NCI-H2081 treated with DMSO at 0.1 percent for 48 hours (cell line): Measurements from ENCODE around the gene WNT9A.

ENCODE experiments used
- DNase-seq: peaks from one replicate; lab custom pipeline; 2025; lab: John Stamatoyannopoulos, UW

The WNT9A gene

DNA sequence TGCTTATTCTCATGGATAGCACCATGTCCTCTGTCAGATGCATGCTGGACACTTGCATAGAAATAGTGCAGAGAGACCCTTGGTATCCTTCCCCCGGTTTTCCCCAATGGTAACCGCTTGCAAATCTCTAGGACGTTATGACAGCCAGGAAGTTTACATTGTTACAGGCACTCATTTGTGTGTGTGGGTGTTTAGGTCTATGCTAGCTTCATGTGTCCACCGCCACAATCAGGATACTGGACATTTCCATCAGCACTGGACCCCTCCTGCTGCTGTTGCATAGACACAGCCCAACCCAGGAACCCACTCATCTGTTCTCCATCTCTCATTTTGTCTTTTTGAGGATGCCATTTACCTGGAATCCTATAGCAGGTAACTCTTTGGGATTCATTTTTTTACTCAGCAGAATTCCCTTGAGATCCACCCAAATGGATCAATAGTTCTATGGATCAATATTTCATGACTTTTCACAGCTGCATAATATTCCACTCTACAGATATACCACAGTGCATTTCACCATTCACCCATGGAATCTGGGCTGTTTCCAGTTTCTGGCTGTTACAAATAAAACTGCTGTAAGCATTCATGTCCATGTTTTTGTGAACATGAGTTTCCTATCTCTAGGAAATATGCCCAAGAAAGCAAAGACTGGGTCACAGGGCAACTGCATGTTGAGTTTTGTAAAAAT lies 6.6 kb upstream of the WNT9A start:
- DNase-seq: no peak

DNA sequence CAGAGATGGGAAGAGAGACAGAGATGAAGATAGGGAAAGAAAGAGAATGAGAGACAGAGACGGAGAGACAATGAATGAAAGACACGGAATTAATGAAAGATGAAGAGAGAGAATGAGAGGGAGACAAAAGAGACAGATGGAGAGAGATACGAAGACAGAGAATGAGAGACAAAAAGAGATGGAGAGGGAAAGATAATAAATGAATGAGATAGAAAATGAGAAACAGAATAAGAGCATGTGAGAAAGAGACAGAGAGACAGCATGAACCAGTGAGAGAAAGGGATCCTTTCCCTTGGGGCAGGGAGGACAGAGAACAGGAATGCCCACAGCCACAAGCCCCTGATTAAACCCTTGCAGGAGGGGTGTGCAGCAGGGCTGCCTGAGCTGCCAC lies 5.3 kb upstream of the WNT9A start:
- no peak for DNase-seq

GRCh38 chr1:227952374-227953021 lies 4.8 kb upstream of the WNT9A start:
- no peak for DNase-seq

GRCh38 chr1:227951624-227952373 lies 4.1 kb upstream of the WNT9A start:
- DNase-seq: no peak

- no peak for DNase-seq
Observed at GRCh38 chr1:227950735-227951346, 3.1 kb upstream of the WNT9A start.

GRCh38 chr1:227949954-227950734 lies 2.4 kb upstream of the WNT9A start:
- no peak for DNase-seq

- DNase-seq: no peak
Observed at GRCh38 chr1:227949341-227949921, 1.7 kb upstream of the WNT9A start.

- no peak for DNase-seq
Observed at GRCh38 chr1:227948493-227949260, 945 bp upstream of the WNT9A start.

DNA sequence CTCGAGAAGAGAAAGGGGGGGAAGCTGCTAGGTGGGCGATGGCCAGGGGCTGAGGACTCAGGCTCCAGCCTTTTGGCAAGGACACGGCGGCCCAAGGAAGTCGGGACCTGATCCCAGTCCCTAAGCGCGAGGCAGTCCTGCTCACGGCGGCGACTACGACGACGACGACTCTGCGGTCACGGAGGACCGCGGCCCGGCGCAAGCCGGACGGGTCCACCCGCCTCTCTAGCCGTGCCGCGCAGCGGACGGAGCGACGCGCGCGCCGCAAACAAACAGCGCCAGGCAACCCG lies 401 bp downstream of the WNT9A start:
- no peak for DNase-seq

DNA sequence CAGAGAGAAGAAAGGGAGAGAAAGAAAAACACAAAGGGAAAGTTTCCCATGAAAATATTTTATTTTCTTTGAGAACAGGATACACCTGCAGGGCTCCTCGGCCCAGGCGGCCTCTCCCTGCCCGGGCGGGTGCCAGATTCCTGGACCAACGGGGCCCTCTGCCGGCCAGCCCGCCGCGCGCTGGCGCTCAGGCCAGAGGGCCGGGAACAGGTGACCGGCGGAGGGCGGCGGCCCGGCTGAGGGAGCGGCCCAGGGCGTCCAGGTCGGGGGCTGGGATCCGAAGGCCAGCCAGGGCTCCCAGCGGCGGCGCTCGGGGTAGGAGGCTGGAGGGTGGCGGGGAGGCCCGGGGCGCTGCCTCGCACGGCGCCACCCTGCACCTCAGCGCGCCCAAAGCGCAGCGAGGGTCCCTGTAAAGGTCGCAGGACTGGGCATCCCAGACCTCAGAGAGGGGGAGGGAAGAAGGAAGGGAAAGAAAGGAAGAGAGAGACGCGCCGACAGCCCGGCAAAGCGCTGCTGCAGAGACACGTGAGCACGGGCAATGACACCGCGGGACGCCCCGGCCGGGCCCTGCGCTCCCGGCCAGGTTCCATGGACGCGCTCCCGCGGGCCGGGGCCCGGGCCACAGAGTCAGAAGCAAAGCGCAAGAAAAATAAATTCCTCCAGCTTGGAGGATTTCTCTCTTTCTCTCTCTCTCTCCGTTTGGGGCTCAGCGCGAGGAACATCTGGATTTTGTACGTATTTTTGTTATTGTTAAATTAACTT lies 927 bp downstream of the WNT9A start:
- peak; percentile 34 for DNase-seq

GRCh38 chr1:227945891-227946623 lies 1.7 kb downstream of the WNT9A start:
- no peak for DNase-seq

DNA sequence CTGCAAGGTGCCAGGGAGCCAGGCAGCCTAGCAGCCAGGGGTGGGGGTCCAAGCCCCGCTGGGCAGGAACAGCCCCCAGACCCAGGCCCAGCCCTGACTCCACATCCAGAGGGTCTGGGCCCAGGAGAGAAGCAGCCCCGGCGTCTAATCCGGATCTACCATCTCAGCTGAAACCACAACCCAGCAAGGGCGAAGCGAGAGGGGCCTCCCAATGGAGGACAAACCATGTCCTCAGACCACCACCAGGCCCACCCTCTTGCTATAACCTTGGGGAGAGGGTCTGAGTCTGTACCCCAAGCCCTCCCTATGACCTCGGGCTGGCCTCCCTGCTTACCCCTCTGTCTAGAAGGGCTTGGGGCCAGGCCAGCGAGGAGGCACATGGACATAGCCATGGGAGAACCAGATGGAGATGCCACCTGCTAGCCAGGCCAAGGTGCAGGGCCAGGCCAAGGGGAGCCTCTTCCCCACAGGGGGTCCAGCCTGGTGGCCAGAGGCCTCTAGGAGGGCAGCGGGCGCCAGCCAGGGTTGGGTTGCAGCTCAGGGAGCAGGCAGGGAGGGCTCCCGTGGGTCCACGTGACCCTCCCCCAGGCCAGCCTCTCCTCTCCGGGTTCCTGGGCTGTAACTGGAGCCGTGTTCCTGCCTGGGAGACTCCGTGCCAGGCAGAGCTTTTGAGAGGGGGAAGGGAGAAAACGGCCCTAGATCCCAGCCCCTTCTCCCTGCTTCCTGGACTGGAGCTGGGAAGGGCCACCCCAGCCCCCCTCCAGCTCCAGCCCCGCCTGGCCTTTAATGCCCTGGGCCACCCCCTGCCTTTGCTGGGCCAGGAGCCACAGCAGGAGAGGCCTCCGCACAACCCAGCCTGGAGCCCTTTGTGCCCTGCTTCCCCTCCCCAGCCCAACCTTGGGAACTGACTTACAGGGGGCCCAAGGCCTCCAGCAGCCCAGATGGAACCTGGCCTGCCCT lies 2.5 kb downstream of the WNT9A start:
- DNase-seq: no peak

GRCh38 chr1:227944090-227944930 lies 3.4 kb downstream of the WNT9A start:
- DNase-seq: no peak

- no peak for DNase-seq
Observed at GRCh38 chr1:227943381-227944089, 4.2 kb downstream of the WNT9A start.

DNA sequence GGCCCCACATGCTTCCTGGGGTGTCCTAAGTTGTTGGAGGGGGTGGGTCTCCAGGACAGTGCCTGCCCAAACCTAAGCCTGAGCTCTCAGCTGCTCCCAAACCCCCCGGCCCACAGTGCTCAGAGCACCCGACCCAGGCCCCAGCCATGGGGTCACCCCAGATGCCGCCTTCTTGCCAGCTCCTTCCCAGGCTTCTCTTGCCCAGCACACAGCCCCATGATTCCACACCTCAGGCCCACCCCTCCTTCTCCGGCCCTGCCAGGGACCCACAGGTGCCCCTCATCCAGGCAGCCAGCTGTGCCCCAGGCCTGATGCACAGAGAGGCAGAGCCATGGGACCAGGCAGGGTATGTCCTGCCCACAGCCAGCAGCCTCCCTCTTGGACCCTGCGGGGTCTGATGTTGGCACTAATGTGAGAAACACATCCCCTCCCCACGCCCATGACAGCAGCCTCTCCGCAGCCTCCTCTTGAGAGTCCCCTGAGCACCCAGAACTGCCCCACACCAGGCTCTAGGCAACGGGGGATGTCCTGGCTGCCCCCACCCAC lies 4.9 kb downstream of the WNT9A start:
- DNase-seq: no peak

DNA sequence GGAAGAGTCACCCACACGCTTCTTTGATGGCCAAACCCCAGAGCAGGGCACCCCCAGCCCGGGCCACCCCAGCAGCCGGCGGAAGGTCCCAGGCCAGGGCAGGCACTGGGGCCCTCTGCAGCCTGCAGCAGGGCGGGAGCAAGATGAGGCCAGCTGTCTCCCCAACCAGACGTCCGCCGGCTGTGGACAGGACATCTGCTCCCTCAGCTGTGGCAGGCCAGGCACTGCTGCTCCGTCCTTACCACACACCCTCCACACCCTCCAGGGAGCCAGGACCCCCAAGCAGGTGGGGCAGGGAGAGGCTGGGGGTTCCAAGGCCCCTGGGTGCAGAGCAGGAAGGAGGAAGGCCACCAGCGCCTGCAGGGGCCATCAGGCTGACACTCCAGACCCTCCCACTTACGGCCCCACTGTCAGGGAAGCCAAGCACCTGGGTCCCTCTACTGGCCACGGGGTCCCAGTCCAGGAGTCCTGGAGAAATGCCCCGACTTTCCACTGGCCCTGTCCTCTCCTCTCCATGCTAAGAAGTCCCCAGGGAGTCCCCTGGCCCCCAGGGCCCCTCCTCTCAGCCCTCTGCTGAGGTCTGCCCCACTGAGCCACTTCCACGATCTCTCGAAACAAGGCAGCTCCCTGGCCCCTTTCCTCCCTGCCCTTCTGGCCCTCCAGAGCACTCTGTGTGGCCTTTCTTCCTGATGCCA lies 5.6 kb downstream of the WNT9A start:
- no peak for DNase-seq
